GM19397 (cell line): Measurements from ENCODE around the gene KAT2A.
A peak's percentile ranks its signal among the peaks of the same experiment; 100 is the strongest.
"Not testable (repeated sequence)": the region's sequence is repeated elsewhere in the genome, so short reads cannot be mapped to it uniquely, and the experiment has no call there.

Experiments
- ATAC-seq: cut with Tn5 transposase; IDR thresholded peaks from one replicate; pipeline ENCODE4 v1.9.1; 2021; ENCODE audit warnings: mild to moderate bottlenecking, moderate library complexity; ENCODE audit not compliant: unreplicated experiment

KAT2A gene

GRCh38 chr17:42120770-42121769 is at the start of gene KAT2A:
Gene KAT2A, minus strand, starts transcription at chr17:42121367. Its CDS starts 63 bp downstream, at chr17:42121304.
- ATAC-seq, result peak; percentile 75

GRCh38 chr17:42169351-42169750 is 48.2 kb upstream of the KAT2A start:
- ATAC-seq, result no peak

DNA sequence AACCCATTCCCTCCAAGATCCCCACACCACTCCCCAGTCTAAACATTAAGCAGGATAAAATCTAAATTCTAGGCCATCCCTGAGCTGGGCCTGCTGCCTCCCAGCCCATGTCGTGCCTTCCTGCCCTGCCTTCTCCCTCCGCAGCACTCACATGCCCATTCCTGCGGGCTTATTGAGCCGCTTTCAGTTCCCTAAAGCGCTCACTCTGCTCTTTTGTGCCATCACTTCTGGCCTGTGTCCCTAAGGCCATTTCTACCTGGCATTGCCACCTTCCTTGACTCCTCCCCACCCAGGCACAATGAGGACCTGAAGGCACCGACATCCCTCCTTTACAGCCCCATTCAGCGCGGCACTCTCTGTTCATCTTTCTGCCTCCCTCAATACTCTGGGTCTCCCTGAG is 46.6 kb upstream of the KAT2A start:
- no peak for ATAC-seq

GRCh38 chr17:42166196-42166763 is 45.1 kb upstream of the KAT2A start:
- ATAC-seq, result no peak

GRCh38 chr17:42165751-42166150 is 44.6 kb upstream of the KAT2A start:
- no peak for ATAC-seq

DNA sequence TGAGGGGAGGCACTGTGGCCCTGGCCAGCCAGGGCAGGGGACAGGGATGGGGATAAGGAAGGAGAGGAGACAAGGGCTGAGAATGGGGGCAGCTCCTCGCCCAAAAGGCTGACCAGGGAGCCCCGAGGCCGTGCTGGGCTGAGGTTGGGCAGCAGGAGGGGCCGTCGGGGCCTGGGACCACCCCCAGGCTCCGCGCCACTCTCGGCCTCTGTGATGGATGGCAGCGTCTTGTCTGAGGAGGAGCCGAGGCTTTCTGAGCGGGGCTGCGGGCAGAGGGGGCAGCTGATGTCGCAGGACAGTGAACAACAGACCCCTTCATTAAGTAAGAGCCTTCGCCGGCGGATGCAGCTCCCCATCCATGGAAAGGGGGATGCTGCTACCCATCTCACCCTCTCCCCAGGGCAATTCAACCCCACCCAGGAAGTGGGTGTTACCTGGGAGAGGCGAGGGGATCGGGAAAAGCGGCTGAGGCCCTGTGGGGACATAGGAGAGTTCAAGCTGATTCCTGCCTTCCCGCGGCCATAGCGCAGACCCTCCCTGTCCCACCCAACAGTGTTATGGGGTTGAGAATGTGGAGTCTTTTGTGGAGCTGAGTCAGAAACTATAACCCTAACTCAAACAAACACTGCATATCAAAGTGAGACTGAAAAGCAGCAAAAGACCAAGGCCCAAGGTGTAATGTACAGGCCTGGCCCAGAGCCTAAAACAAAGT is 42.7 kb upstream of the KAT2A start:
- no peak for ATAC-seq

DNA sequence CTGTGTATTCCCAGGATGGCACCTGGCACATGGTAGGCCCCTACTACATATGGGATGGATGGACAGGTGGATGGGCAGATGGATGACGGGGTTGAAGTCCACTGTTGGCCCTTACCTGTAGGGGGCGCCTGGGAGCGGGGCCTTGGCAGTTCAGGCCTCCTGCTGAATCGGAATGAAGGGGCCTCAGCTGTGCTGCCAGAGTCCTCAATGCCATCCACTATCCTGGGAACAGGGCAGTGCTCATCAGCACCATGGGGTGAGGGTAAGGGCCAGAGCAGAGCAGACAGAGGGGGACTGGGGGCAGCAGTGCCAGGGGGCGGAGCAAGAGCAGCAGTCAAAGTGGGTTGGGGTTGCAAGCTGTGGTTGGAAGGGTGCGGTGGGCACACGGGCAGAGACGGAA is 41.9 kb upstream of the KAT2A start:
- no peak for ATAC-seq

DNA sequence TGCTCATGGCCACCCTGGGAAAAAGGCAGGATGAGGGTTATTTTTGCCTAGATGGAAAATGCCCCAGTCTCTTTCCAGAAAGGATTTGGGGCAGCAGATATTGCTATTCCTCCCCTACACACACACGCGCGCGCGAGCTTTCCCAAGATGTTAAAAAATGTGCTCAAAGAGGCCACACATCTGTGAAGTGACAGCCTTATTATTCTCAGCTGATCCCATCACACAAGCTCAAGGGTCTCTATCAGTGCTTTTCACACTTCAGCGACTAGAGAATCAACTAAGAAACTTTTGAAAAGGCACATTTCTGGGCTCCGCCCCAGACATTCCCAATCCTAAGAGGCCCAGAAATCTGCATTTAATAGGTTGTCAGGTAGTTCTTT is 39.4 kb upstream of the KAT2A start:
- no peak for ATAC-seq

- no peak for ATAC-seq
Observed at GRCh38 chr17:42159796-42160530, 38.8 kb upstream of the KAT2A start.

DNA sequence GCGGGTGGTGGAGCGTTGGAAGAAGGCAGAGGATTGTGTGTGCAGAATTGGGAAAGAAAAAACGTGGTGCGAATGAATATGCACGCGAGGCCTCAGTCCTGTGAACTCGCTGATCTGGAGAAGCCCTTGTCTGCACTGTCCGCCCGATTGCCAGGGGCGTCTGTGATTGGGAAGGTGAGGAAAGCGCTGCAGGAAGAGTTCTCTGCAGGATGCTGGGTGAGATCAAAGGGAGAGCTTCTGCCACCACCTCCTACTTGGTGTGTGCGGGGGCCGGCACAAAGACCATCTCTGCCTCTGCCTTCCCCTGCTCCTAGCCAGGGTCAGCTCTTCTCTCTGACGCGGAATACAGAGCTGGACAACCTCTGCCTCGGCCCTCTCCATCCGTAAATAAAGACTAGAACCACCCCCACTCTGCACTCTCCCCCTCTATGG is 34.5 kb upstream of the KAT2A start:
- ATAC-seq, result no peak

DNA sequence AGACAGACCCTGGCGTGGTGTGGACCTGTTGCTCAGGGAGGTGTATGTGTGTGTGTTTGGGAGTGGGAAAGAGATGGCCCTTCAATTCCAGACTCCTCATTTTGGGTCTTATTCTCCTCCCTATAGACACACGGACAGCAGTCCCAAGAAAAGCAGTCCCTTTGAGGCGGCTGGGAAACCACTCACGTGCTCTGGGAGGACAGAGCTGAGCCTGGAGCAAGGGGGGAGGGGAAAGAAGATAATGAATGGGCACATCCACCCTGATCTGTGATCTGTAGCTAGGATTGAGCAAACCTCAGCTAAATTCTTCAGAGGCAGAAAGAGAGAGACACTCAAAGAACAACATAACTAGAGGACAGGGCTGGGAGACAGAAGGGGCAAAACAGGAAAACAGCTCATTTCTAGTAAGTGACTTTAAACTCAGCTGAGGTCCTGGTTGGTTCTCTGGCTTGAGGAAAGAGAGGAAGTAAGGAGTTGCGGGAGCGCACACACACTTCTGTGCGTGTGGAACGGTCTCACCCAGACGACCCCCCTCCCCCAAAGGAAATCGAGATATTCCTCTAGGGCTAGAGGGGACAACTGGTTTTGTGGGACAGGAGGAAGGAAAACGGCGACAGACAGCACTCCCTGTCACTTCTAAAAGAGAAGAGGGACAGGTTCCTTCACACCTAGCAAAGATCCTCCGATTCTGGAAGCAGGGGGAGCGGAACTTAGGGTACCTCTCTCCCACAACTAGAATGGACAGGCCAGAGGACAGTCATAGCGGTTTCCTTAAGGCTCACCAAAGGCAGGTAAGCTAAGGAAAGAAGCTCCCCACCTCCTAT is 33.0 kb upstream of the KAT2A start:
- no peak for ATAC-seq

DNA sequence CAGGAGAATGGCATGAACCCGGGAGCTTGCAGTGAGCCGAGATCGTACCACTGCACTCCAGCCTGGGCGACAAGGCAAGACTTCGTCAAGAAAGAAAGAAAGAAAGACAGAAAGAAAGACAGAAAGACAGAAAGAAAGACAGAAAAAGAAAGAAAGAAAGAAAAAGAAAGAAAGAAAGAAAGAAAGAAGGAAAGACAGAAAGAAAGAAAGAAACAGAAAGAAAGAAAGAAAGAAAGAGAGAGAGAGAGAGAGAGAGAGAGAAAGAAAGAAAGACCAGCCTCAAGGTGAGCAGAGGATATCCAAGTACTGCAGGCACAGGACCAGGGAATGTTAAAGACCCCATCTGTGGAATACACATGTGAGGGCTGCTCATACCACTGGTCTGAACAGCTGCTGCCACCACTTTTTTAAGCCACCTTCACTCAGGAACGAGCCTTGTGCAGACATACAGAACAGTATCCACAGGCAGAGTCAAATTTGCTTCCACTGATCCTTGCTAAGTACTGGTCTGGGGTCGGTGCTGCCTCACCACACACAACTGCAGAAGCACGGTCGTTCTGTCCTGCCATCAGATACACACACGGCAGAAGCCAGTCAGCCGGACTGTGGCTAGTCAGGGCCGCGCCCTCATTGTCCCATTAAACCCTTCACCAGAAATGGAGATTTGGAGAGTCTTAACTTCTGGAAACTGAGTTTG is 25.9 kb upstream of the KAT2A start:
- no peak for ATAC-seq

DNA sequence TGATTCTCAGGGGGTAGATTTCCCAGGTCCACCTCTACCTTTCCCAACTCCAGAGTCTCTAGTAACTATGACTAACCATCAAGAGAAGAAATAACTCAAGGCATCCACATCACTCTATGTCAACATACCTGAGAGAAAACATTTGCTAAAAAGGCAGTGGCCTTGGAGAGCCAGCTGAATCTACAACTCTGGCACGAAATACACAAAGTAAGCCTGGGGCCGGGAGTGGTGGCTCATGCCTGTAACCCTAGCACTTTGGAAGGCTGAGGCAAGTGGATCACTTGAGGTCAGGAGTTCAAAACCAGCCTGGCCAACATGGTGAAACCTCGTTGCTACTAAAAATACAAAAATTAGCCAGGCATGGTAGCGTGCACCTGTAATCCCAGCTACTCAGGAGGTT is 22.0 kb upstream of the KAT2A start:
- ATAC-seq, result not testable (repeated sequence)

DNA sequence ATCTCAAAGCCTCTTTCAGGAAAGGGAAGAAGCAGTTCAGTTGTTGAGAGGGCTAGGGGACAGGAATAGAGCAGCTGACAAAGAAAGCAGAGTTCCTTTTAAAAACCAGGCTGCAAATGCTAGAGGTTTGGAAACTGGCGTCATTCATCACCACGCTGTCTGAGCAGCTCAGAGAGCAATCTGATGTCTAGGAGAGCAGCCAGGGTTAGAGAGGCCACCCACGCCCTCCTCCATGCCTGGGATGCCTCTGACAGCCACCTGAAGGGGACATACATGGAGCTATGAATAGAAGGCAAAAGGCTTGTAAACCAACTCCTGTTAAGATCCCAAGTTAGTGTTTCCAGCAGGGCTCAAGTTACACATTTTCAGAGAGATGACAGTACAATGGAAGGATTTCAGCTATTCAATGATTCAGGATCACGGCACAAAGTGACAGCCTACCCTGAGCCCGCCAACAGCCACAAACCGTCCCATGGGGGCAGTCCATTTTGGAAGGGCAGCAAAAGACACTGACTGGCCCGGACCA is 21.3 kb upstream of the KAT2A start:
- ATAC-seq, result no peak

GRCh38 chr17:42141382-42141781 is 20.2 kb upstream of the KAT2A start:
- no peak for ATAC-seq

GRCh38 chr17:42140690-42141089 is 19.5 kb upstream of the KAT2A start:
- ATAC-seq, result not testable (repeated sequence)

DNA sequence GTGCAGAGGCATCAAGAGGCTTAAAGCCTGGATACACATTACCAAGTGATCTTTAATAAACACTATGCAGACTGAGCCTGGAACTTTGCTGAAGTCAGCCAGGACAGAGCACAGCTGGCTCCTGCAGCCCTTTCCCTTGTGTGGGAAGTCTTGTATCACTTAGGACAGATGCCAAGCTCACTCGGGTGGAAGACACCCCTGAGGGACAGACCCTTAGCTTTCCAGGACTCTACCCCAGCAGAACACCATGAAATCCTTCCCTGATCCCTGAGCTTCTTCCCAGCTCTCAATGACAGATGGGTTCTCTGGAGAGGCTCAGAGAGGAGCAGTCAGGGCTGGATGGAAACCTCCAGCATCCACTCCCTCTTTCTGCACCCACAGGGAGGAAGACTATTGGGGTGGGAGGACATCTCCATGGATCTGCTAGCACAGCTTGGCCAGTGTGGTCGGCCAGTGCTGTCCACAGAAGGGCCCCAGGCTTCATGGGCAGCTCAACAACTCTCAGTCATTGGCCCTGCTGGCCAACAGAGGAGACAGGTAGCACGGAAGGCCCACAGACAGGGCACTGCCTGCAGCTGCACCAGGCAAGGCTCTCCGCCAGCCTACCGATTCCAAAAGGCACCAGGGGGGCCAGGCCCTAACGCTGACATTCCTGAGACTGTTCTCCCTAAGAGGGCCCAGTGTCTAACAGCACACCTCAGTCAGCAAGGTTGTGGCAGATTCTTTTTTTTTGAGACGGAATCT is 17.8 kb upstream of the KAT2A start:
- ATAC-seq, result no peak

- no peak for ATAC-seq
Observed at GRCh38 chr17:42136654-42137051, 15.5 kb upstream of the KAT2A start.
